HEK293 (cell line): Measurements from ENCODE around the gene SART1.

Source experiments
- CTCF ChIA-PET: fragments of 350-600 bp; formaldehyde crosslinking; extraction: SDS; loops from one replicate; lab custom pipeline; 2021; ENCODE audit warnings: antibody characterized with exemption; lab: Yijun Ruan, JAX
- POLR2A ChIA-PET: fragments of 300-600 bp; formaldehyde crosslinking; extraction: SDS; loops from one replicate; lab custom pipeline; 2020; ENCODE audit warnings: antibody characterized with exemption, inconsistent platforms; lab: Yijun Ruan, JAX
- H3K27ac ChIP-seq: fragments of 200-500 bp; sonication (Bioruptor generic); 2 replicates; pipeline ENCODE4 v1.5.1; 2014; ENCODE audit warnings: low read depth, low read length, control low read depth, inconsistent platforms; ENCODE audit errors: extremely low read depth
- H3K36me3 ChIP-seq, 2 experiments: fragments of 200-500 bp in 1 of 2; sonication (Bioruptor generic) in 1 of 2; 1 replicate in 1 of 2; 2 replicates in 1 of 2; pipeline ENCODE4 v1.5.1; 2014 to 2017; ENCODE audit warnings: inconsistent platforms in 2 of 2, low read length in 2 of 2; ENCODE audit not compliant: control insufficient read depth in 2 of 2, insufficient read depth in 1 of 2
- H3K4me1 ChIP-seq: fragments of 200-500 bp; sonication (Bioruptor generic); 2 replicates; pipeline ENCODE4 v1.5.1; 2014; ENCODE audit warnings: mild to moderate bottlenecking, low read length, inconsistent platforms; ENCODE audit not compliant: control insufficient read depth, insufficient read depth
- H3K4me3 ChIP-seq: 2 replicates; pipeline ENCODE4 v1.5.1; 2011; ENCODE audit warnings: low read depth, mild to moderate bottlenecking, control low read depth, low read length, moderate library complexity
- H3K9me3 ChIP-seq: fragments of 200-500 bp; sonication (Bioruptor generic); 2 replicates; pipeline ENCODE4 v1.5.1; 2014; ENCODE audit warnings: low read depth, low read length, inconsistent platforms; ENCODE audit not compliant: control insufficient read depth, insufficient read depth
- EGR2 ChIP-seq: fragments of 450-650 bp; formaldehyde crosslinking; IDR thresholded peaks from 2 replicates; pipeline ENCODE4 v1.5.1; 2016; ENCODE audit warnings: low read depth, missing biosample characterization, missing genetic modification characterization
- HOXC10 ChIP-seq: sonication (generic); formaldehyde crosslinking; IDR thresholded peaks from 2 replicates; pipeline ENCODE4 v1.8.1; 2023; ENCODE audit warnings: mild to moderate bottlenecking, missing genetic modification reagents
- INSM2 ChIP-seq: fragments of 450-650 bp; formaldehyde crosslinking; IDR thresholded peaks from 2 replicates; pipeline ENCODE4 v1.5.1; 2016; ENCODE audit warnings: missing biosample characterization, missing genetic modification characterization
- KLF9 ChIP-seq: fragments of 450-650 bp; formaldehyde crosslinking; IDR thresholded peaks from 2 replicates; pipeline ENCODE4 v1.5.1; 2016; ENCODE audit warnings: missing biosample characterization, missing genetic modification characterization, low read depth
- PRDM1 ChIP-seq: fragments of 450-650 bp; formaldehyde crosslinking; IDR thresholded peaks from 2 replicates; pipeline ENCODE4; 2016; ENCODE audit warnings: missing biosample characterization, missing genetic modification characterization
- SCRT2 ChIP-seq: fragments of 450-650 bp; formaldehyde crosslinking; IDR thresholded peaks from 2 replicates; pipeline ENCODE4 v1.5.1; 2016; ENCODE audit warnings: missing biosample characterization, missing genetic modification characterization
- SETDB1 ChIP-seq: IDR thresholded peaks from one replicate; pipeline ENCODE4 v1.6.1; 2017; ENCODE audit warnings: mild to moderate bottlenecking, low read length, moderate library complexity, mixed read lengths; ENCODE audit not compliant: insufficient read length
- TRIM28 ChIP-seq: IDR thresholded peaks from 2 replicates; pipeline ENCODE4 v1.6.1; 2011; ENCODE audit warnings: low read length, control low read depth, borderline replicate concordance
- ZNF10 ChIP-seq: fragments of 450-650 bp; formaldehyde crosslinking; IDR thresholded peaks from 2 replicates; pipeline ENCODE4 v1.5.1; 2017; ENCODE audit warnings: missing biosample characterization, missing genetic modification characterization
- ZNF112 ChIP-seq: fragments of 450-650 bp; formaldehyde crosslinking; IDR thresholded peaks from 2 replicates; pipeline ENCODE4 v1.5.0; 2017; ENCODE audit warnings: missing biosample characterization, missing genetic modification characterization
- ZNF121 ChIP-seq: fragments of 450-650 bp; formaldehyde crosslinking; IDR thresholded peaks from 2 replicates; pipeline ENCODE4 v1.5.1; 2016; ENCODE audit warnings: missing biosample characterization, missing genetic modification characterization
- ZNF132 ChIP-seq: fragments of 450-650 bp; formaldehyde crosslinking; IDR thresholded peaks from 2 replicates; pipeline ENCODE4 v1.5.1; 2017; ENCODE audit warnings: missing biosample characterization, missing genetic modification characterization, borderline replicate concordance
- ZNF221 ChIP-seq: fragments of 450-650 bp; formaldehyde crosslinking; IDR thresholded peaks from 2 replicates; pipeline ENCODE4 v1.5.1; 2017; ENCODE audit warnings: missing biosample characterization, missing genetic modification characterization, borderline replicate concordance
- ZNF24 ChIP-seq: fragments of 450-650 bp; formaldehyde crosslinking; IDR thresholded peaks from 2 replicates; pipeline ENCODE4 v1.5.1; 2016; ENCODE audit warnings: missing biosample characterization, missing genetic modification characterization
- ZNF292 ChIP-seq: fragments of 450-650 bp; formaldehyde crosslinking; IDR thresholded peaks from 2 replicates; pipeline ENCODE4 v1.5.1; 2016; ENCODE audit warnings: low read depth, missing biosample characterization, missing genetic modification characterization, borderline replicate concordance
- ZNF324 ChIP-seq: fragments of 450-650 bp; formaldehyde crosslinking; IDR thresholded peaks from 2 replicates; pipeline ENCODE4 v1.5.1; 2016; ENCODE audit warnings: missing biosample characterization, missing genetic modification characterization
- ZNF521 ChIP-seq: fragments of 450-650 bp; formaldehyde crosslinking; IDR thresholded peaks from 2 replicates; pipeline ENCODE4 v1.5.1; 2017; ENCODE audit warnings: missing biosample characterization, mild to moderate bottlenecking, missing genetic modification characterization
- ZNF529 ChIP-seq: fragments of 450-650 bp; formaldehyde crosslinking; IDR thresholded peaks from 2 replicates; pipeline ENCODE4 v1.5.1; 2017; ENCODE audit warnings: missing genetic modification characterization, missing biosample characterization; ENCODE audit not compliant: insufficient replicate concordance
- ZNF544 ChIP-seq: fragments of 450-650 bp; formaldehyde crosslinking; IDR thresholded peaks from 2 replicates; pipeline ENCODE4 v1.5.0; 2017; ENCODE audit warnings: missing biosample characterization, missing genetic modification characterization
- ZNF548 ChIP-seq: fragments of 450-650 bp; formaldehyde crosslinking; IDR thresholded peaks from 2 replicates; pipeline ENCODE4 v1.5.1; 2016; ENCODE audit warnings: missing biosample characterization, missing genetic modification characterization
- ZNF580 ChIP-seq: fragments of 450-650 bp; formaldehyde crosslinking; IDR thresholded peaks from 2 replicates; pipeline ENCODE4 v1.5.1; 2016; ENCODE audit warnings: missing biosample characterization, missing genetic modification characterization
- ZNF600 ChIP-seq: fragments of 450-650 bp; formaldehyde crosslinking; IDR thresholded peaks from 2 replicates; pipeline ENCODE4 v1.5.1; 2016; ENCODE audit warnings: missing biosample characterization, missing genetic modification characterization
- ZNF621 ChIP-seq: fragments of 450-650 bp; formaldehyde crosslinking; IDR thresholded peaks from 2 replicates; pipeline ENCODE4 v1.5.1; 2017; ENCODE audit warnings: missing biosample characterization, missing genetic modification characterization
- ZNF624 ChIP-seq: fragments of 450-650 bp; formaldehyde crosslinking; IDR thresholded peaks from 2 replicates; pipeline ENCODE4 v1.5.1; 2017; ENCODE audit warnings: missing biosample characterization, missing genetic modification characterization
- ZNF639 ChIP-seq: fragments of 450-650 bp; formaldehyde crosslinking; IDR thresholded peaks from 2 replicates; pipeline ENCODE4 v1.5.1; 2016; ENCODE audit warnings: missing biosample characterization, missing genetic modification characterization
- ZNF660 ChIP-seq: fragments of 450-650 bp; IDR thresholded peaks from 2 replicates; pipeline ENCODE4 v1.5.1; 2018; ENCODE audit warnings: missing biosample characterization, mild to moderate bottlenecking, missing genetic modification characterization
- ZNF677 ChIP-seq: fragments of 450-650 bp; IDR thresholded peaks from 2 replicates; pipeline ENCODE4 v1.5.0; 2018; ENCODE audit warnings: missing biosample characterization, mild to moderate bottlenecking, missing genetic modification characterization, moderate library complexity
- ZNF776 ChIP-seq: fragments of 450-650 bp; formaldehyde crosslinking; IDR thresholded peaks from 2 replicates; pipeline ENCODE4 v1.5.0; 2017; ENCODE audit warnings: missing biosample characterization, missing genetic modification characterization, borderline replicate concordance
- ZNF830 ChIP-seq: fragments of 450-650 bp; IDR thresholded peaks from 2 replicates; pipeline ENCODE4 v1.5.0; 2018; ENCODE audit warnings: missing biosample characterization, missing genetic modification characterization, low read depth, mild to moderate bottlenecking, moderate library complexity

Gene SART1

GRCh38 chr11:65958291-65958690 lies 3.2 kb upstream of the SART1 start:
- no peak overlapping the region for H3K4me3 ChIP-seq
- H3K36me3 ChIP-seq = no peaks in the 10 kb centered on the region
- CTCF ChIA-PET = interaction anchor here (0.7 to 1.1 kb wide), 4 partner anchors 12 to 264 kb away, joined by 4 to 5 read pairs (median 4); no protein-coding TSS in a partner anchor
- POLR2A ChIA-PET = no interaction called here
- H3K9me3 ChIP-seq = no peaks in the 10 kb centered on the region
- no peak overlapping the region for H3K27ac ChIP-seq
- no peak for TF ChIP-seq ZNF132
- no peak for TF ChIP-seq ZNF548 (tag by site-specific recombination)
- no peak for TF ChIP-seq ZNF24 (tag by site-specific recombination)
- no peak for TF ChIP-seq ZNF112 (tag by site-specific recombination)
- no peak for TF ChIP-seq ZNF521 (tag by site-specific recombination)
- TF ChIP-seq TRIM28 = no peak
- TF ChIP-seq ZNF600 (tag by site-specific recombination) = no peak
- TF ChIP-seq ZNF324 (tag by site-specific recombination) = no peak
- no peak for TF ChIP-seq ZNF660 (tag by site-specific recombination)
- TF ChIP-seq ZNF776 (tag by site-specific recombination) = no peak
- TF ChIP-seq ZNF677 (tag by site-specific recombination) = no peak
- no peak for TF ChIP-seq HOXC10 (CRISPR knock-in tag)
- TF ChIP-seq ZNF544 = no peak
- no peak for TF ChIP-seq ZNF639 (tag by site-specific recombination)
- TF ChIP-seq, all 188 proteins: peak for 0
- no peaks in the 10 kb centered on the region for H3K4me1 ChIP-seq

GRCh38 chr11:65958774-65959420 lies 2.6 kb upstream of the SART1 start:
- POLR2A ChIA-PET = interaction anchor here (0.6 kb wide), 2 partner anchors 35 to 38 kb away, joined by 3 read pairs; no protein-coding TSS in a partner anchor
- Histone ChIP-seq H3K36me3 (peaks cover 0 to 3% of the 10 kb centered on the region in 2 experiments; a peak in 1 of 3 replicates), H3K27ac (no peak overlapping the region), H3K4me3 (no peak overlapping the region), H3K4me1 (no peaks in the 10 kb centered on the region), H3K9me3 (no peaks in the 10 kb centered on the region)
- TF ChIP-seq ZNF132 = no peak
- TF ChIP-seq SCRT2 (tag by site-specific recombination) = 0 out of 2 replicates have a peak, but pooled peaks have one; percentile 35
- CTCF ChIA-PET = interaction anchor here (0.8 to 1.1 kb wide), 3 partner anchors 13 to 99 kb away, joined by 4 to 5 read pairs (median 4); no protein-coding TSS in a partner anchor

GRCh38 chr11:65960824-65961266 lies 689 bp upstream of the SART1 start:
- no peaks in the 10 kb centered on the region for H3K9me3 ChIP-seq
- ChIA-PET POLR2A (interaction anchor here (0.9 to 1.8 kb wide), 3 partner anchors 9 to 101 kb away, joined by 3 to 8 read pairs (median 5); partner anchors contain the start of gene CCDC85B), CTCF (interaction anchor here (0.6 to 3.2 kb wide), 4 partner anchors 25 to 181 kb away, joined by 3 to 16 read pairs (median 4); partner anchors contain the start of genes CCDC85B and FIBP)
- peaks cover 0 to 23% of the 10 kb centered on the region in 2 experiments; a peak in 1 of 3 replicates for H3K36me3 ChIP-seq
- H3K27ac ChIP-seq = peak overlapping the region; percentile 77
- H3K4me3 ChIP-seq = peak overlapping the region; percentile 89
- no peaks in the 10 kb centered on the region for H3K4me1 ChIP-seq
- TF ChIP-seq ZNF221 (tag by site-specific recombination) (no peak), ZNF10 (tag by site-specific recombination) (no peak), ZNF112 (tag by site-specific recombination) (no peak), ZNF580 (tag by site-specific recombination) (no peak), KLF9 (0 out of 2 replicates have a peak, but pooled peaks have one; percentile 20), ZNF121 (tag by site-specific recombination) (0 out of 2 replicates have a peak, but pooled peaks have one; percentile 24), ZNF292 (tag by site-specific recombination) (no peak), ZNF621 (tag by site-specific recombination) (no peak), SETDB1 (no peak), ZNF624 (no peak), ZNF830 (tag by site-specific recombination) (no peak), INSM2 (tag by site-specific recombination) (no peak), EGR2 (tag by site-specific recombination) (no peak), ZNF529 (no peak), PRDM1 (tag by site-specific recombination) (no peak)
